DMS153 treated with DMSO at 0.1 percent for 48 hours (cell line): ENCODE measurements around the gene S100A9.

ENCODE experiments used
- DNase-seq: peaks from one replicate; lab custom pipeline; 2025; ENCODE audit not compliant: unreplicated experiment; lab: John Stamatoyannopoulos, UW

The S100A9 gene

DNA sequence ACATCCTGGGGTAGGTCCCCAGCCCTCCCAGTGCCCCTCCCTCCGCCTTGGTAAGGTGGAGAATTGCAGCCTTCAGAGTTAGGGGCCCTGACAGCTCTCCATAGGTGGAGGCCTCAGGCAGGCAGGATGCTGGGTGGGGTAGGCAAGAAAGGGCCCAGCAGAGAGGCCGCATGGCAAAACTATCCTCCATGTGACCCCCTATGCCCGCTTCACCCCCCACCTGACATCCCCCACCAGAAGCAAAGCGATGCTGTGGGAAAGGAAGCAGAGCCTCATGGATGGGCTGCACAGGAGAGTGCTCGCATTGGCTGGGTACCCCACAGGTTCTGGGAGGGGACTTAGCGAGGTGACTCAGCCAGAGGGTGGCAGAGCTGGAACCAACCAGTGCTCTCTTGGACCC, 1.6 kb downstream of the S100A9 start:
- DNase-seq = no peak

DNA sequence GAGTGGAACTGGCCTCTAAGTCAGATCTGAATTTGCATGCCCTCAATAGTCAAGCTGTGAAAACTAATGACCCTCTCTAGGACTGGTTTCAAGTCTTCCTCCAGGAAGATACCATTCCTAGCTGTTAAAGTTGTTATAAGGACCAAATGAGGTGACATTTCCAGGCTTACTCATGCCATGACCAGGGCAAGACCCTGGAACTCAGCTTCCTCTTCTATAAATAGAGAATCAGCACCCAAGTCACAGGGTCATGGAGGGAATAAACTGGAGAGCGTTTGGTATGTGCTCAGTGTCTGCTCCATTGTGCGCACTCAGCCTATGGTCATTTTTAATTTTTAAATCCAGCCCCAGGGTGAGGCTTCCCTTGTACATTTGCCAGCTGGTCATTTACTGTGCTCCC, 2.5 kb downstream of the S100A9 start:
- DNase-seq = no peak

DNA sequence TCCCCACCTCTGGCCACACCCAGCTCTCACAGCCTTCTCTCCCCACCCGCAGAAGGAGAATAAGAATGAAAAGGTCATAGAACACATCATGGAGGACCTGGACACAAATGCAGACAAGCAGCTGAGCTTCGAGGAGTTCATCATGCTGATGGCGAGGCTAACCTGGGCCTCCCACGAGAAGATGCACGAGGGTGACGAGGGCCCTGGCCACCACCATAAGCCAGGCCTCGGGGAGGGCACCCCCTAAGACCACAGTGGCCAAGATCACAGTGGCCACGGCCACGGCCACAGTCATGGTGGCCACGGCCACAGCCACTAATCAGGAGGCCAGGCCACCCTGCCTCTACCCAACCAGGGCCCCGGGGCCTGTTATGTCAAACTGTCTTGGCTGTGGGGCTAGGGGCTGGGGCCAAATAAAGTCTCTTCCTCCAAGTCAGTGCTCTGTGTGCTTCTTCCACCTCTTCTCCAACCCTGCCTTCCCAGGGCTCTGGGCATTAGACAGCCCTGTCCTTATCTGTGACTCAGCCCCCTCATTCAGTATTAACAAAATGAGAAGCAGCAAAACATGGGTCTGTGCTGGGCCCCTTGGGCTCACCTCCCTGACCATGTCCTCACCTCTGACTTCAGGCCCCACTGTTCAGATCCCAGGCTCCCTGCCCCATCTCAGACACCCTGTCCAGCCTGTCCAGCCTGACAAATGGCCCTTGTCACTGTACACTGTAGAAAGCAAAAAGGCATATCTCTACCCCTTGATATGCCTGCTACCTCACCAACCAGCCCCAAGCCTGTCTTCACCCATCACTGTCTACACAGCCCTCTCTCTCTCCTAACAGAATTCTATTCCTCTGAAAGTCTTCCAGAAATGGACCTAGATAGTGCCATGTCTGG, 3.2 kb downstream of the S100A9 start:
- DNase-seq = no peak

DNA sequence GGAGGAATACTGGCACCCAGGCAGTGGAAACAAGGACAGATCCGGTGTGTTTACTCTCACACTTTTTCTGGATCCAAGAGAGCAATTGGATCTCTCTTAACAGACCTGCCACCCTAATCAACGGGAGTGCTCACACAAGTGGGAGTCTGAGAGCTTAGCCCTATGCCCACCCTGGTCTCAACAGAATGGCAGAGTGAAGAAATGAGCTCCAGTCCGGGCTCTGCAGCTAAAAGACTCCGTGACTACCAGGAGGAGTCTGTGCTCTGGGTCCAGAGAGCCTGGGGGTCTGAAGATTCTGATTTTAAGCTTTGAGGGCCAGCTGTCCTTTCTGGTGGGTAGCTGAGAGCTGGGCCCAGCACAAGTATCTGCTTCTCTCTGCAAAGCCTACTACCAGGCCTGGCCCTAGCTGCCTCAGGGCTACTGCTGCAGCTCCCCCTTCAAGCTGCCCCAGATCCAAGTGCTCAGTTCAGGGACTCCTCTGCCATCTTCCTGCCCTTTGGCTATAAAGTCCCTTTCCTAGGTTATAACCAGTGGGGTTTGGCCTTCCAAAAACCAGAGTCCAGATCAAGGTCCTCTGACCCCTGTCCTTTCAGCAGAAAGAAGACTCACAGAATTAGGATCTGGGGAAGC, 3.9 kb downstream of the S100A9 start:
- no peak for DNase-seq

DNA sequence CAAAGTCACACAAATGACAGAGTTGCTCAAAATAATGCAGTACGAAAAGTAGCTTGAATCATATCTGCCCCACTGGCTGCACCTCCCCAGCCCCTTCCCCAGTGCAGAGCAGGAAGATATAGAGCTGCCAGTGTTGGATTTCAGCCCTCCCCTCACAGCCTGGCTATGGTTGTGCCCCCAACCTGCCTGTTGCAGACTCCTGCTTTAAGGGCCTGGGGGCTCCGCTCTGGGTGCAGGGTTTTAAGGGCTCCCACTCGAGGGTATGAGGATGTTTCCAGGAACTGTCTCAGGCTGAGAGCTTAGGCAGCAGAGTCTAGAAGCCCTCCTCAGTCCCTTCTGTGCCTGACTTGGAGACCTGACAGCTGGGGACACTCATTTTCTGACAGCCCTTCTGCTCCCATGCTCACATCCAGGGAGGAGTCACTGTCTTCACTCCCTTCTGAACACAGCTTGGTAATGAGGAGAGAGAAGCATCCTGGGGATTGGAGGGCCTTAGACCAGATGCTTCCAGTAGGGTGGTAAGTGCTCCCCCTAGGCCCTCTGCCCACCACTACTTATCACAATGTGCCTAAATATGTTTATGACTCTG, 4.6 kb downstream of the S100A9 start:
- no peak for DNase-seq

DNA sequence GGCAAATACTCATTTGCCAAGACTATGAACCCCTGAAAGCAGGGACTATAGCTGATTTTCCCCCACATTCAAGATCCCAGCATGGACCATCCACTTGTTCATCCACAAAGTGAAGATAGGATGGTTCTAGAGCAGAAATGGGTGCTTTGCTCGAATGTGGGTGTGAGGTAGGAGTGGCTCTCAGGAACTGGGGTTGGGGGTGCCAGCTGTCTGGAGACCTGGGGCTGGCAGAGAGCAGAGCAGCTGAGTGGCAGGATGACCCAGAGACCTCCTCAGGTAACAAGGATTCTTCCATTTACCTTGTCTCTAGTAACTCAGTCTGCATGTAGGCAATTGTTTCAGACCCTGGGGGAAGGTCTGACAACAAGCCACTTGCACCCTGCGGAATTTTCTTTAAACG, 6.0 kb downstream of the S100A9 start:
- DNase-seq = no peak

DNA sequence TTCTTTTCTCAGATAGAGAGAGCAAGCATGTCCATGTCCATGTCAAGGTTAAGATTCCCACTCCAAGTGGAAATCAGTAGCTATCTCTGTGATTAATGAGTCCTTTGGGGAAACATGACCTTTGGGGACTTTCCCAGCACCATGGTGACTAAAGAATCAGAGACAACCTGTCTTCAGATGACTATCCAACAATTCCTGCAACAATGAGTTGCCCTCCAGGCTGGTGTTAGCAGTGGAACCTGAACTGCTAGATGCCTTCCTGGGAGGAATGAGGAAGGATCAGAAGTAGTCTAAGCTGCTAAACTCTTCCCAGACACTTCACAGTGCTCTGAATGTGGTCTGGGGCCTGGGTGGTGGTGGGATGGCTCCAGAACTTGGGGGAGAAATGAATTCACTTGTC, 6.5 kb downstream of the S100A9 start:
- no peak for DNase-seq

DNA sequence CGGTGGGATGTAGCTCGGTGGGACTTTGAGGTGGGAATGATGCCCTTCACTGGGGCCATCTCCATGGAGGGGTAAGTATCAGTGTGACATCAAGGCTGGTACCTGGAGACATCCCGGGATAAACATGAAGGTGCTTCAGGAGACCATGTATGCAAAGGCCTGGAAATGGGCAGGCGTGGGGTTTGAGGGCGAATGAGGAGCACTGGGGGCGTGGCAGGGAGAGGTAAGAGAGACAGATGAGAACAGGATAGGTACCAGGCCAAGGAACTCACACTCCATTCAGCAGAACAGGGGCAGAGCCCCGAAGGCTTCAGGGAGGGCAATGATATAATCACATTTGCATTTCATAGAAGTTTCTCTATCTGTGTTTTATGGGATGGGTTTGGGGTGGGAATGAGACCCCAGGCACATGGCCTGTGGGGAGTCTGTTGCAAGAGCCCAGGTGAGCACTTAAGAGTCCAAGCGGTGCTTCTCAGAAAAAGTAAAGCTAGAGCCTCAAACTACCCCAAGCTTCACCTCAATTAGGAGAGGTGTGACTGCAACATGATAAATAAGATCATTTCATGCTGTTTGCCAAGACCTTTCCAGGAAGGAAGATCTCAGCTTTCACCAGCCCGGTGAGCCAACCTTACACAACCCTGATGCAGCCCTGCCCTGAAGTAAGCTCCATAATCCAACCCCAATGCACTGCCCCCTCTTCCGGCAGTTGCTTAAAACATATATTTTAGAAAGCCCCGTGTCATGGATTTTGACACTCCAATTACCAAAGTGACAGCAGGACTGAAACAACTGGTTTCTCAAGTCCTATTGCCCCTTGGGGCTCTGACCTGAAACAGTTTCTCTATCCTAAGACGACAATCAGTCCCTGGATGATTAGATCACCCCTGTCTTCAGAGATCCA, 7.4 kb downstream of the S100A9 start:
- DNase-seq = no peak

DNA sequence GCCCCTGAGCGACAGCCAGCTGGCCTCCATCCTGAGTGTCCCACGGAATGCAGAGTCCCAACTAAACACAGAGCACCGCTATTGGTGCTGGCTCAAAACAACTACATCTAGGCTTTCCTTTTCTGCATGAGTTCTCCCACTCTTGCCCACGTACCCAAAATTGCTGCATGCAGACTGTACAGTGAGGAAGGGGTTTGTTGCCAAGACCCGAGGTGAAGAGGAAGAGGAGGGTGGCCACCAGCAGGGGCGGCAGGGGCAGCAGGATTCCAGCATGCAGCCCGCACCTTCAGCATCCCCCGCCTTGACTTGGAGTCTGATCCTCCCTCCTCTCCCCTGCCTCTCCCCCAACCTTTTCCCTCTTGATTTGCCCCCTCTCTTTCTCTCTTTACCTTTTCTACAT, 8.0 kb downstream of the S100A9 start:
- DNase-seq = no peak

DNA sequence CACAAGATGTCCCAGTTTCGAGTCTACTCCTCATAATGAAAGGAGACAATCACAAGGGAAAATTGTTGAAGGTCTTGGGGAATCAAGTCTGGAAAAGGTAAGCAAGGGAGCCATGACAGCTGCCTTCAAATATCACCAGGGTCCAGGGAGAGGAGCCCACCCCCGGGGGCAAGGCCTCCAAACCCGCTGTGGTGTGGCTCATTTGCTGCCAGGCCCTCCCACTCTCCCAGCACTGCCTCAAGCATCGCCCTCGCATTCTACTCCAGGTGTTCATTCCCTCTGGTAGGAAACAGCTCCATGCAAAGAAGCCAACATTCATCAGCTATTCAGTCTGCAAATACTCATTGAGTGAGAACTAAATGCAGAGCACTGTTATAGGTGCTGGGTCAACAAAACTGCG, 8.6 kb downstream of the S100A9 start:
- DNase-seq = no peak

DNA sequence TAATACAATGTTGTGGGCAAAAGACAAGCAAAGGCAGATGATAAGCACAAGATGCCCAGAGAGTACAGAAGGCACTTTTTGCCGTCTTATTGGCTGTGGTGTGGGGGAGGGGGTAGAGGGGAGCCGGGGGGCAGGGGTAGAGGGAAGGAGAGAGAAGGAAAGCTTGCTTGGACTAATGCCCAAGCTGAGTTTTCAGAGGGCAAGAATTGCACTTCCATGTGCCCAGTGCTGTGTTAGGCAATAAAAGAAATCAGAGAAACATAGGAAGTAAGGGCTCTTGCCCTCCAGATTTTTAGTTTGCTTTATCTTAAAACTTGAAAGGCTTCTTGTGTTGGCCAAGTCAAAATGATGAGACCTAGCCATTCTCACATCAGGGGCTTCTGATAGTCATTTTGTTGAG, 9.4 kb downstream of the S100A9 start:
- DNase-seq = no peak

DNA sequence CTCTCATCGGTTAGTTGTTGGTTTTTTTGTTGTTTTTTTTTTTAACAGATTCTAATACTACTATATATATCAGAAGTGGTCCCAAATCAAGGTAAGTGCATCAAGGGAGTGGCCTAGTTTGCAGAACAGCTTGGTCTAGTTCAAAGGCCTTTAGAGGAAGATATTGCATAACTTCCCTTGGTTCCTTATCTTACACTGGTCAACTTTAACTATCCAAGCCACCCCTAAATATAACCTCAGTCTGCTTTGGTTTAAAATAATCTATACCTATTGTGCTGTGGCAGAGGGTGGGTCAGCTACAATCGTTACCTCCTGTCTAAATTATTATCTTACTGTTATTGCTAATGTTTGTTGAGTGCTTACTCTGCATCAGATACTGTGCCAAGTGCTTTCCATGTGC, 10.8 kb downstream of the S100A9 start:
- no peak for DNase-seq

DNA sequence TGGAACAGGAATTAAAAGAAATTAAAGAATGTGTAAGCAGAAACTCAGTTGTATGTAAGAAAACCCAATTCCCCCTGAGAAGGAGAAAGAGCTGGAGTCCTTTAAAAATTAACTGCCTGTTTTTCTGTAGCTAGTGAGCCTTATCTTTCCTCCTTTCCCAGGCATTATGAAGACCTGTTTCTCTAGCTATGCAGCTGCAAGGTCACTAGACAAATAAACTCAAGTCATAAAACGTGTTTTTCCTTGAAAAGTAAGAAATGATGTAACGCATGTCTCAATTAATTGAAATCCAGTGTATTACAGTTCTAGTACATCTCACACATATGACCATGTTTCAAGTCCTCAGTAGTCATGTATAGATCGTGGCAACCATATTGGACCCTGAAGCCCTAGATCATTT, 12.5 kb downstream of the S100A9 start:
- no peak for DNase-seq

DNA sequence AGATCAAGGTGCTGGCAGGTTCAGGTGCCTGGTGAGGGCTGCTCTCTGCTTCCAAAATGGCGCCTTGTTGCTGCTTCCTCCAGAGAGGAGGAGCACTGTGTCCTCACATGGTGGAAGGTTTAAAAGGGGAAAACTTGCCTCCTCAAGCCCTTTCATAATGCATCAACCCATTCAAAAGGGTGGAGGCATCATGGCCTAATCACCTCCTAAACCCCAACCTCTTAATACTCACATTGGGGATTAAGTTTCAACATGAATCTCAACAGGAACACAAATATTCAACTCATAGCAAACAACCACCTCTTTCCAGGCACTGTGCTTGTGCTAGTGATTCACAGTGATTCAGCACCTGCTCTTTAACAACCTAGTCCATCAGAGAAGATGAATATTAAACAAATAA, 13.6 kb downstream of the S100A9 start:
- DNase-seq = no peak

DNA sequence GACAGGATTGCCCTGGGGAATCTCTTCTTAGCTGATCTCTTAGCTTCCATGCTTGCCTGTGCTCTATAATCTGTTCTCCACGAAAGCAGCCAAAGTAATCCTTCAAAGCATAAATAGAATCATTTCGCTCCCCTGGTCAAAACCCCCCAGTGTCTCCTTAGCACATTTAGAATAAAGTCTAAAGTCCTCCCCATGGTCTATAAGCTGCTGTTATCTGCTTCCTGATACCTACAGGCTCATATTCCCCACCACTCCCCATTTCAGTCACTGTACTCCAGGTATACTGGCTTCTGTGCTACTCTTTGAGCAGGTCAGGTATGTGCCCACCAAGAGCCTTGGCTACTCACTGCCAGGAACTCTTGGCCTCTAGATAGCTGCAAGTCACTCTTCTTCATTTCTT, 14.9 kb downstream of the S100A9 start:
- DNase-seq = no peak

DNA sequence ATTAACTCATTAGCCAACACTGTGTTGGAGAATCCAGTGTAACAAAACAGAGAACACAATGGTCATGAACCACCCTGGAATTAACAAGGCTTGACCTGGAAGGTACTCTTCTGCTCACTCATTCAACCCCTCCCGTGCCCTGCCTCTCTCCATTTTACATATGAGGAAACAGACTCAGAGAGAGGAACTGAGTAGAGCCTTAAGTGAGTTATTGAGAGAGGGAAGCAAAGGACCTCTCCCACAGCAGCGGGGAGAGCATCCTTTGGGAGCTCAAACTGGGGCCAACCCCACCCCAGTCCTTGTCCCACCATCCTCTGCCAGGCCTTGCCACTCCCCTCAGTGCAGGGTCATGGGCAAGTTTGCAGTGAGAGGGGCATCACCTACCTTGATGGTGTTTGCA, 16.4 kb downstream of the S100A9 start:
- no peak for DNase-seq

DNA sequence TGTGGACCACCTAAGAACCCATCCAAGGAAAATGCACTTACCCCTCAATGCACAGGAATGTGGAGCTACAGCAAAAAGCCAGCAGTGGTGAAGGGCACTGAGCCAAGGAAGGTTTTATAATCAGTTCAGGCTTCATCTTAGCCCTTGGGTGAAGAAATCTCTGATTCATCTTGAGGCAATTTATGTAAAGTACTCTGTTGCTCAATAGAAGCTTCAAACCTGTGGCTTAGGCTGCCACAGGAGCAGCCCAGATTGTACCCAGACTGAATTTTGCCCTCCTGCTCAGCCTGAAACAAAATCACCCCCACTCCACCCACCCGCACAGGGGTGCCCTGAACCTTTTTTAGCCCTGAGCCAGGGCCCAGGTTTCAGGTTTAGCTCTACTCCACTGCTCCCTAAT, 17.9 kb downstream of the S100A9 start, which contains the start of gene S100A12:
TSS of gene S100A12 (minus strand) at position 111 of the 400 bp plus-strand sequence. CDS start 1,029 bp downstream, outside the sequence.
- no peak for DNase-seq

DNA sequence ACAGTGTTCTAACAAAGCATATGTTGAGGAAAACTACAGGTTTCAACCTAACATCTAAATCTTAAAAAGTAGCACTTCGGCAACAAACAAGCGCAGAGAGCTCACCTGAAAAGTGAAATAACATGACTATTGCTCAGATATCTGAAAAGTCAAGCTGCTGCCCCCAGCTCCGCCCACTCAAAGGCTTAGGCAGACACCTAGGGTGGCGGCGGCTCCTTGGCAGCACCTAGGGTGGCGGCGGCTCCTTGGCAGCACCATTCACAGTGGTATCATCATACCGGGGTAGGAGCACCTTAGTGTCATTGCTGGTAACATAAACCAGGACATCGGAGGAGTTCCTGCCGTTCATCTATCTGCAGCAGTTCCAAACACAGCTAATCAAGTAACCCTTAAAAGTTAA, 21.9 kb downstream of the S100A9 start:
- no peak for DNase-seq

DNA sequence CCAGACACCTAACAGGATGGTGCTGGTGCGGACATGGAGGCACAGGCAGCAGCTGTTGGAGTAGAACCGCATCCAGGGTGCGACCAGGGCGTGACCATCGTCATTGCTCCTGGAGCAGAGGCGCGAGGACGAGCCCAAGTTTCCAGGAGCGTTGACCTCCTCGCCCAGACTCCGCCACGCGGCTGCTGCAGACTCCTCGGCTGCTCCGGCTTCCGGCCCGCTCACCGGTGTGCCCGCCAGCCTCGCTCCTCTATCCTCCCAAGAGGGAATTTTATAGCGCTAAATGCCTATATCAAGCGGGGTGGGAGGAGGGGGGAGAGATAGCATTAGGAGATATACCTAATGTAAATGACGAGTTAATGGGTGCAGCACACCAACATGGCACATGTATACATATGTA, 23.1 kb downstream of the S100A9 start:
- DNase-seq = no peak

DNA sequence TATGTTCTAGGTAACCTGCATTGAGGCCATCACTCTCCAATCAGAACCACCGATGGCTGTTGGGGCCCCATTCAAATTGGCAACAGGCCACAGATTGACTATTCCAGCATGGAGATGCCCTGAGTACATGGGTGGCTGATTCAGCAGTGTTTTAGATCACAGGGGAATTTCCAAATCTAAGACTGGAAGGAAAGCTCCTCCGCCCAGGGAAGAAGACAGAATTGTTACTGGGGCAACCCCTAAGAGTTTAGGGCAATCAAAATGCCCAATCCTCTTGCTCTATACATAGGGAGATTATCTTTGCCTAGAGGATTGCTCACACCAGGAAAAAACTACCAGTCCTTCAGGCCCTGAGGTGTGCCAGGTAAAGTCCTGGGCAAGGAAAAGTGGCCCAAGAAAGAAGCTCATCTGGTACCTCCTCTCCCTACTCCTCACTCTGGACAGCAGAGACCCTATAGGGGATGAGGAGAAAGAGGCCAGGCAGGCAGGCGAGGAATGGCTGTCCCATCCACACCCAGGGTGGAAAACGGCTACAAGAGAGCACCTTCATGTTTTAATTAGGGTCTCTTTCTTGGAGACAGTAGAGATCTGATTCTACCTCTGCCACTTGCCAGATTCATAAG, 27.4 kb downstream of the S100A9 start:
- DNase-seq = no peak

DNA sequence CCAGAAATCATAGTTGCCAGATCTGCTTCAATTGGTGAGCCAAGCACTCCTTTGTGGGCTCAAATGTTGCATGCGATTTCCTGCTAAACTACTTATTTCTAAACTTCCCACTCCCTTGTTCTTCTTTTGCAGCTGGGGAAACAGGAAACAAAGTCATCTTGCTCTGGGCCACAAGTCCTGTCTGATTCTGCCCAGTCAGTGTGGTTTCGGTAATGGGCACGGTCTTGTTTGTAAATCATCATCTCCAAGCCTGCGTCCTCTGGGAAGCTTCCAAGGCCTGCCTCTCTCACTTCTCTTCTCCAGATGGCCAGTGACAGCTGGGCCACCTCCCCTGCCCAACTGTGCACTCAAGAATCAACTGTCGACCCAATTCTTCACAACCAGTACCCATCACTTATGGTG, 28.8 kb downstream of the S100A9 start:
- DNase-seq = no peak
